UCSD-AML1 (cell line): ENCODE results near the gene XPOT.
"Not testable (repeated sequence)": the region's sequence is repeated elsewhere in the genome, so short reads cannot be mapped to it uniquely, and the experiment has no call there.

Experiments used
- DNase-seq: peaks from one replicate; lab custom pipeline; 2025; ENCODE audit not compliant: unreplicated experiment; lab: John Stamatoyannopoulos, UW

The XPOT gene, protein sequence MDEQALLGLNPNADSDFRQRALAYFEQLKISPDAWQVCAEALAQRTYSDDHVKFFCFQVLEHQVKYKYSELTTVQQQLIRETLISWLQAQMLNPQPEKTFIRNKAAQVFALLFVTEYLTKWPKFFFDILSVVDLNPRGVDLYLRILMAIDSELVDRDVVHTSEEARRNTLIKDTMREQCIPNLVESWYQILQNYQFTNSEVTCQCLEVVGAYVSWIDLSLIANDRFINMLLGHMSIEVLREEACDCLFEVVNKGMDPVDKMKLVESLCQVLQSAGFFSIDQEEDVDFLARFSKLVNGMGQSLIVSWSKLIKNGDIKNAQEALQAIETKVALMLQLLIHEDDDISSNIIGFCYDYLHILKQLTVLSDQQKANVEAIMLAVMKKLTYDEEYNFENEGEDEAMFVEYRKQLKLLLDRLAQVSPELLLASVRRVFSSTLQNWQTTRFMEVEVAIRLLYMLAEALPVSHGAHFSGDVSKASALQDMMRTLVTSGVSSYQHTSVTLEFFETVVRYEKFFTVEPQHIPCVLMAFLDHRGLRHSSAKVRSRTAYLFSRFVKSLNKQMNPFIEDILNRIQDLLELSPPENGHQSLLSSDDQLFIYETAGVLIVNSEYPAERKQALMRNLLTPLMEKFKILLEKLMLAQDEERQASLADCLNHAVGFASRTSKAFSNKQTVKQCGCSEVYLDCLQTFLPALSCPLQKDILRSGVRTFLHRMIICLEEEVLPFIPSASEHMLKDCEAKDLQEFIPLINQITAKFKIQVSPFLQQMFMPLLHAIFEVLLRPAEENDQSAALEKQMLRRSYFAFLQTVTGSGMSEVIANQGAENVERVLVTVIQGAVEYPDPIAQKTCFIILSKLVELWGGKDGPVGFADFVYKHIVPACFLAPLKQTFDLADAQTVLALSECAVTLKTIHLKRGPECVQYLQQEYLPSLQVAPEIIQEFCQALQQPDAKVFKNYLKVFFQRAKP

DNA sequence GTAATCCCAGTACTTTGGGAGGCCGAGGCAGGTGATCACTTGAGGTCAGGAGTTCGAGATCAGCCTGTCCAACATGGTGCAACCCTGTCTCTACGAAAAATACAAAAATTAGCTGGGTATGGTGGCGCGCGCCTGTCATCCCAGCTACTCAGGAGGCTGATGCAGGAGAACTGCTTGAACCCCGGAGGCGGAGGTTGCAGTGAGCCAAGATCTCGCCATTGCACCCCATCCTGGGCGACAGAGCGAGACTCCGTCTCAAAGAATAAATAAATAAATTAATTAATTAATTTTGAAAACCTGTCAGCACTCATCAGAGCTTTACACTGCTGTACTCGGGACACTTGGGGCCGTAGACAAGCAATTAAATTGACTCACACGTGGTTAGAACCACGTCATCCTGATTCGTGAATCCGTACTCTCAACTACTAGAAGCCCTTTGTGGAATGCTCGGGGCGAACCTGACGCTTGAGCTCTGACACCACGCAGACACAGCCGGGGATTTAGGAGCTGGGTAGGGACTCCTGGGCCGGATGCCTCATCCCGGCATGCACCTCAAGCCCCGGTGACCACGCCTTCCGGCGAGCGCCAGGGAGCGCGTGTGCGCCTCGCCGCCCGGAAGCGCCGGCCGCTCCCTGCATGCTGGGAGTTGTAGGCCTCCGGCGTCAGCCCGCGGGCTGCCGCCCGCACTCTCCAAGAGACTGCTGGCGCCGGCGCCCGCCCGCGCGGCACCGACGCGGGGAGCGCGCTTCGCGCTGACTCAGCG, at the start of gene XPOT:
Gene XPOT (plus strand): TSS at position 686 of the 763 bp plus-strand sequence. CDS start 5,644 bp downstream, outside the sequence.
- peak; percentile 96 for DNase-seq

DNA sequence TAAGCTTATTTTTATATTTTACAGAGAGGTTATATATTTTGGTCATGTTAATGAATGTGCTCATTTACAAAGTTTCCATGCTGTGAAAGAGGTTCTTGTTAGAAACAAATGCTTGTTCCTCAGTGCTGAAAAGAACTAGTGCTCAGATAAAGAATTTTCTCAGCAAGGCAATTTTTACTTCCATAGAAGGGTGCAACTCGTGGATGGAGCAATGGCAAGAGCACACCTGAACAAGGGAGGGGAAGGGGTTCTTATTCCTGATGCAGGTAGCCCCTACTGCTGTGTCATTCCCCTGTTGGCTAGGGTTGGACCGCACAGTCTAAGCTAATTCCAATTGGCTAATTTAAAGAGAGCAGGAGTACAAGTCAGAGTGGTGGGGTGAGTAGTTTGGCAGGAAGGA, 48.0 kb upstream of the XPOT start:
- not testable (repeated sequence) for DNase-seq

DNA sequence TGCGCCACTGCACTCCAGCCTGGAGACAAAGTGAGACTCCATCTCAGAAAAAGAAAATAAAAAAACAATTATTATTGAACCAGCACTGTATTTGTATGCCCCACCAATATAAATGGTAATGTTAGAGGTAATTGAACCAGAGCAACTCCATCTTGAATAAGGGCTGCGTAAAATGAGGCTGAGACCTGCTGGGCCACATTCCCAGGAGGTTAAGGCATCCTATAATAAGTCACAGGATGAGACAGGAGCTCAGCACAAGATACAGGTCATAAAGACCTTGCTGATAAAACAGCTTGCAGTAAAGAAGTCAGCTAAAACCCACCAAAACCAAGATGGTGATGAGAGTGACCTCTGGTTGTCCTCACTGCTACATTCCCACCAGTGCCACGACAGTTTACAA, 43.0 kb upstream of the XPOT start:
- not testable (repeated sequence) for DNase-seq

DNA sequence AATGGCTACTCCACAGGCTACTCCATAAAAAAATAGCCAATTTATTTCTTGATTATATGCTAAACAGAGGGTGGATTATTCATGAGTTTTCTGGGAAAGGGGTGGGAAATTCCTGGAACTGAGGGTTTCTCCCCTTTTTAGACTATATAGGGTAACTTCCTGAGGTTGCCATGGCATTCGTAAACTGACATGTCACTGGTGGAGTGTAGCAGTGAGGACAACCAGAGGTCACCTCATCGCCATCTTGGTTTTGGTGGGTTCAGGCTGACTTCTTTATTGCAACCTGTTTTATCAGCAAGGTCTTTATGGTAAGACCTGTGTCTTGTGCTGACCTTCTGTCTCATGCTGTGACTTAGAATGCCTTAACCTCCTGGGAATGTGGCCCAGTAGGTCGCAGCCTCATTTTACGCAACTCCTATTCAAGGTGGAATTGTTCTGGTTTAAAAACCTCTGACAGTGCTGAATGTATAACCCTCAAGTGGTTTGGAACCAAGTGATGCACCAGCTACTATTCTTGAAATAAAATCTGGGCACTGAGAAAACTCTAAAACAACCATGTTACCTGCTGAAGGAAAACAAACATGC, 41.4 kb upstream of the XPOT start:
- no peak for DNase-seq

DNA sequence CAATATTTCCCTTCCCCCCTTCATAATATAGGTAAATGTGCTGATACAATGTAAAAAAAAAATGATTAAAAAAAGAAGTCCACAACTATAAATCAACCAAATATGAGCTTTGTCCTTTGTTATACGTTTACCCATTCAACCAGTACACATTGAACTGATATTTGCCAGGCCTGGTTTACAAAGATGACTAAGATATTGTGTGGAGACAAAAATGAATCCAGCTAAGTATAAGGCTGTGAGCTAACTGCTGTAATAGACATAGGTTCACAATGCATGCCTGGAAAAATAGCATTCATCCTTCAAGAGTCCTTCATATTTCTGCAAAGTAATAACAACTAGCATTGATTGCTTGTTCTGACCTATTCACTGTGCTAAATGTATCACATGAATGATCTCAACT, 20.5 kb upstream of the XPOT start:
- DNase-seq: no peak

DNA sequence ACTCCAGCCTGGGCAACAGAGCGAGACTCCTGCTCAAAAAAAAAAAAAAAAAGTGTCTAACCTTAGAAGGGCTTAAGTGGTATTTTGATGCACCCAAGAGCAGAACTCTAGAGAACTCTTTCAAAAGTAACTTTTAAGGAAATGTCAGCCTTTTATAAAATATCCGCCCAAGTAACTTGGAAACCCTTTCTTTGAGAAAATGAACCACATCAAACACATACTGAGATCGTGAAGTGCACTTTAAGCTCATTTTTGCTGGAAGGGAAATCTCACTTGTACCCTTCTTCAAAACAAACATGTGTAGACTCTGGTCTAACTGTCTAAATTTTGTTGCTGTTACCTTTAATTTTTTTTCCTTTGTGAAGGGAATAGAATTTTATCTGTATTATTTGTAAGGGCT, 19.2 kb upstream of the XPOT start:
- no peak for DNase-seq

DNA sequence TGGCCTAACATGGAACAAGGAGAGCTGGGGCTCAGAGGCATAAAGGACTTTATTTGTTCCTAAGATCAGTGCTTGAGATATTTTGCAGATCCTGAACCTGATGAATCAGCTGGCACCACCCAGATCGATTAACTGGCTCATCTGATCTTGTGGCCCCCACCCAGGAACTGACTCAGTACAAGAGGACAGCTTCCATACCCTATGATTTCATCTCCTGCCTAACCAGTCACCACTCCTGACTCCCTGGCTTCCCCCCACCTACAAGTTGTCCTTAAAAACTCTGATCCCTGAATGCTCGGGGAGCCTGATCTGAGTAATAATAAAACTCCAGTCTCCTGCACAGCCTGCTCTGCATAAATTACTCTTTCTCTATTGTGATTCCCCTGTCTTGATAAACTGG, 18.7 kb upstream of the XPOT start:
- no peak for DNase-seq

DNA sequence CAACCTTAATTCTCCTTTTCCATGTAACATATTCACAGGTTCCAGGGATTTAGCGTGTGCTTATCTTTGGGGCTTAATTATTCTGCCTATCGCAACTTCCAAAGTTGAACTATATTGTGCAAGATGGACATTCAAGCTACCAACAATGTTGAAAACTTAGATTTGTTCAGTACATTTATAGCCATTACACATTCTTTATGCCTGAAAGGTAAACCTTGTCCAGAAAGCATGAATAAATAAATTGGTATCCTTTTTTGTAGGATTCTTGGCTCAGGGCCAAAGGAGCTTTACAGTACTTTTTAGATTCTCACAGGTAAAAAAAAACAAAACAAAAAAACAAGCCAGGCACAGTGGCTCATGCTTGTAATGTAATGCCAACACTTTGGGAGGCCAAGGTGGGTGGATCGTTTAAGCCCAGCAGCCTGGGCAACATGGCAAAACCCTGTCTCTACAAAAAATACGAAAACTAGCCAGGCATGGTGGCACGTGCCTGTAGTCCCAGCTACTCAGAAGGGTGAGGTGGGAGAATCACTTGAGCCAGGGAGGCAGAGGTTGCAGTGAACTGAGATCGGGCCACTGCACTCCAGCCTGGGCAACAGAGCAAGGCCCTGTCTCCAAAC, 16.9 kb upstream of the XPOT start:
- no peak for DNase-seq

DNA sequence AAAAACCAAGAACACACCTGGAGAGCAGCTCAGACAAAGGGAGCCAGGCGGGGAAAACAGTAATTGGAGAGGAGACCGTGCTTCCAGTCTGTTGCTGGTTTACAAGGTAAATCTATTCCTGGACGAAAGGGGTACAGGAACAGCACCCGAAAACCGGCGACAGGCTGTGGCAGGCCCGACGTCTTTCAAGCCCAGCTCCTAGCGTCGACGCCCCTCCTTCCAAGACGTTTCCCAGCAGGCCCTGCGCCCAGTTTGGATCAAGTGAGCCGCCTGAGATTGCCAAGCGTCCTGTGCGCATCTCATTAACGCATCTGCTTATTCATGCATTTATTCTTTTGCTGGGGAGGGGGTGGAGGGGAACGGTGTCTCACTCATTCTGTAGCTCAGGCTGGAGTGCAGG, 15.0 kb upstream of the XPOT start:
- DNase-seq: no peak

DNA sequence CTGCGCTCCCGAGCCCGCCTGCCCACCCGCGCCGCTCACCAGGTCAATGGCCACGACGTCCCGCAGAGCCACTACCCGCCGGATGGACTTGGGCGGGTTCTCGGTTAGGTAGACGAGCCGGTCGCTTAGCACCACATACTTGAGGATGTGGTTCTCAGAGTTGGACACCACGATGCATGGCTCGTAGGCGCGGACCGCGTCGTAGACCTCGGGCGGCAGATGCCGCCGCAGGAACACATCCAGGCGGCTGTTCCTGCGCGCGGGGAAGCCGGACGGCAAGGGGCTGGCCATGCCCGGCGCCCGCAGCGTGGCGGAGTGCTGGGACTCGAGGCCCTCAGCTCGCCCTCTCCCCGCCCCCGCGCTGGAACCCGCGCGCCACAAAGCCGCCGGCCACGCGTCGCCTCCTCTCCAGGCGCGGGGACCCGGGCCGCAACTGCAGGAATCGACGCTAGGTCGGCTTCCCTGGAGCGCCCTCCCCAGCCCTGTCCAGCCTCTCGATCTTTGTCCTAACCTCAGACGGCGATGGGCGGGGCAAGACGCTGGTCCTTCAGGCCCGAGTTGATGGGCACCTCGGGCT, 13.8 kb upstream of the XPOT start, which contains the start of gene C12orf56:
Gene C12orf56 (minus strand): TSS at position 484 of the 577 bp plus-strand sequence. CDS start 193 bp downstream, at position 291.
- no peak for DNase-seq

DNA sequence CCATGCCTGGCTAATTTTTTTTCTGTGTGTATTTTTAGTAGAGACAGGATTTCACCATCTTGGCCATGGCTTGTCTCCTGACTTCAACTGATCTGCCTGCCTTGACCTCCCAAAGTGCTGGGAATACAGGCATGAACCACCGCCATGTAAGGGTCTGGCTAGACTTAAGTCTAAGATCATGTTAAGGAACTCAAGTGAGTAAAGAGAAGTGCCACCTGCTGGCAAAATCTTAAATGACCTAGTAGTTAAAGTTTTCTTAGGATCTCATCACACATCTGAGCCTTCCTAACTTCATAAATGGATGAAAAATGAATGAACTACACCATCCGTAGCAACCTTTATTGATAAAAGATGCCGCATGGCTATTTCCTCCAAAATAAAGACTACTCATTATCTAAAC, 12.0 kb upstream of the XPOT start:
- no peak for DNase-seq

DNA sequence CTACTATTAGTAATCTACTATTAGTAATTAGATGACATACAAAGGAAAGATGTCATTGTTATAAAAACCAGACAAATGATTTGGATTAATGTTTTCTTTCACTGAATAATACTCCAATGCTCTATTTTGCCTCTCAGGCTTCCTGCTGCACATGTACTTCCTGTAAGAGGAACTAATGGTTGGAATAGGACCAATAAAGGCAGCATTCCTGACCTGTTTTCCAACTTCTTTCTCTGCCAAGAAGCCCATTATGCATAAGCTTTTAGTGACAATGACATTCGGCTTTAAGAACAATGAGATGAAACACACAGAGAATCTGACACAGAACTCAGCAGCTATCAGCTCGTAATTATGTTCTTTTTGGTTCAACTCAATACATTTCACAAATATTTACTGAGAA, 8.5 kb upstream of the XPOT start:
- no peak for DNase-seq

DNA sequence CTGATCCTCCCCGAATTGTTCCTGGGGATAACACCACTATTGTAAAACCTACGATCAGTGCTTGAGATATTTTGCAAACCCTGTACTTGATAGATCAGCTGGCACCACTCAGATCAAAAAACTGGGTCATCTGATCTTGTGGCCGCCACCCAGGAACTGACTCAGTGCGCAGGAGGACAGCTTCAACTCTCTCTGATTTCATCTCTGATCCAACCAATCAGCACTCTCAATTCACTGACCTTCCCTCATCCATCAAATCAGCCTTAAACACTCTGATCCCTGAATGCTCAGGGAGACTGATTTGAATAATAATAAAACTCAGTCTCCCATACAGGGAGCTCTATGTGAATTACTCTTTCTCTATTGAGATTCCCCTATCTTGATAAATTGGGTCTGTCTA, 4.2 kb upstream of the XPOT start:
- DNase-seq: no peak

DNA sequence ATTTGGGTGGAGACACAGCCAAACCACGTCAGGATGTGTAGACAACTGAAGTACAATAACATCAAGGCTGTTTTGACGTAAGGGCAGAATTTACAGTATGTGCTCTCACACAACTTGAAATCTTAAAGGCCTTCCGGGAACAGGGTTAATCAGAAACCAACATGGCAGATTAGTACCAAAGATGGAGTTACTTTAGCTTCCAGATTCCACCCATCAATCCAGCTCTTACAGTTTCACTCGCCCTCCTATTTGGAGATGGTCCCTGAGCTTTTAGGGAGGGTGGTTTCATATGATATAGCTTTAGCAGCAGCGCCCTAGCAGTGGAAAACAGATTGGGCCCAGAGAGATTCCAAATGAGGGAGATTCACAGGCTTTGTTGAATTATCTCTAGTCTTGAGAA, 2.0 kb upstream of the XPOT start:
- DNase-seq: no peak

DNA sequence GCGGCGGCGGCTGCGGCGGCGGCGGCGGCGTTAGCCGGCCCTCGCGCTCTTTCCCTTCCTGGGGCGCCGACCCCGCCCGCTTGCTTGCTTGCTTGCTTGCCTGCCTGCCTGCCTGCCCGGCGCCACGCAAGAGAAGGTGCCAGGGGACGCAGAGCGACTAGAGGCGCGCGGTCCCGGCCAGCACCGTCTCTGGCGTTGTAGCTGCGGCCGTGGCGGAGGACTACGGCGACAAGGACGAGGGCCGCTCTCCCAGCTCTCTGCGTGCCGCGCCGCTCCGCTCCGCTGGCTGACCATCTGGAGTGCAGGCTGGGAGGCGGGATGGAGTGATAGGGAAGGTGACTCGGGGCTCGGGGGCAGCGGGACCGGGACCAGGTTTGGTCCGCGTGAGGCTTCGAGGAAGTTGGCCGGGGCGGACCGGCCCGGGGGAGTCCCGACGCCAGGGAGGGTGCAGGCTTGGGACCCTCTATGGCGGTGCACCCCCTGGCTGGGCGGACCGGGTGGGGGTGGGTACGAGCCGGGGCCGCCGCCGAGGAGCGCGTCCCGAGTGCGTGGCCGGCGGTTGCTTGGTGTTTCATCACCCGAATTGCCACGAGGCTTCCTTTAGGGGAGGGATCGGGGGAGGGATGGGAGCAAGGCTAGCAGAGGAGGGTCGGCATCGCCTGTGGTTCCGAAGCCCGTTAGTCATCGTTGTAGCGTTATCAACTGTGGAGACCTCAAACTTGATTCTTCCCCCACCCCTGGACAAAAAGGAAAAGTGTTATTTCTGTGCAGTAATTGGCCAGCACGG, 471 bp downstream of the XPOT start:
- DNase-seq: peak; percentile 86

DNA sequence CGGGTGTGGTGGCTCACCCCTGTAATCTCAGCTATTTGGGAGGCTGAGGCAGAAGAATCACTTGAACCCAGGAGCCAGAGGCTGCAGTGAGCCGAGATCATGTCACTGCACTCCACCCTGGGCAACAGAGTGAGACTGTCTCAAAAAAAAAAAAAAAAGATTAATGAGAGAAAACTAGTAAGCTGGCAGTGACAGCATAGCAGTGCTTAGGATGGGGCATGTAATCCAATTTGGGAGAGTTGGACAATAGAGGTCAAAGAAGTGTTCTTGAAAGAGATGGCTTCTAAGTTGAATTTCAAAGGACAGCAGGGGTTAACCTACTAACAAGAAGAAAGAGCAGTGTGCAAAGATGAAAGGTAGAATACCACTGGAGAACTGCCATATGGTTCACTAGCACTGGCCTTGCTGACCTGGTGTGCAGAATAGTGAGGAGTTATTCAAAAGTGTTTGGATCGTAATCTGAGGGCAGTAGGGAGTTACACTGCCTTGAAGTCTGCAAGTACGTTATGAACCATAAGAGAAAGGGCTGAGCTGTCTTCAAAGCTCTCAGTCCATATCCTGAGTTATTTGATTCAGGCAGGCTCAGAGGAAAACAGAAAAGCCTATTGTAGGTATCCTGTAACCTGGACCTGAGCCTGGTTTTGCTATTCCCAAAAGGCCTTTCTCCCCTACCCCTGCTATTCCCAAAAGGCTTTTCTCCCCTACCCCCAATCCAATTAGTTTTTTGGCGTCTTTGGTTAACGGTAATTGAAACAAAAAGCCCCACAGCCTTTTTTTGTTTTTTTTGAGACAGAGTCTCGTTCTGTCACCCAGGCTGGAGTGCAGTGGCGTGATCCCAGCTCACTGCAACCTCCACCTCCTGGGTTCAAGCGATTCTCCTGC, 3.4 kb downstream of the XPOT start:
- DNase-seq: no peak

DNA sequence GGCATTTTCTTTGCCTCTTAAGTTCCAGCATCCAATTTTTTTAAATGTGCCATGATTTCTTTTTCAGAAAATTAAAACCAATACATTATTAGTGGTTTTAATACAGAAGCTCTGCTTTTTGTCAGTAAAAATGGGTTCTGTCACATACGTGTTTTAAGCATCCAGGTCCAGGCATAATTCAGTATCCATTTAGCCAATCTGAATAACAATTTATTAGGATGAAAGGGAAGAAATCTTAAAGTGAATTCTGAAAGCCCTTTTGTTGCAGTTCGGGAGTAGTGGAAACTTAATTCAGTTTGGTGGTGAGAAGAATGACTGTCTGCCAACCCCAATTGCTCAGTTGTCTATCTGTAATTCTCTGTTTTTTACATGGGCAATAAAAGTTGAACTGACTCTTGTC, 7.2 kb downstream of the XPOT start:
- DNase-seq: no peak

DNA sequence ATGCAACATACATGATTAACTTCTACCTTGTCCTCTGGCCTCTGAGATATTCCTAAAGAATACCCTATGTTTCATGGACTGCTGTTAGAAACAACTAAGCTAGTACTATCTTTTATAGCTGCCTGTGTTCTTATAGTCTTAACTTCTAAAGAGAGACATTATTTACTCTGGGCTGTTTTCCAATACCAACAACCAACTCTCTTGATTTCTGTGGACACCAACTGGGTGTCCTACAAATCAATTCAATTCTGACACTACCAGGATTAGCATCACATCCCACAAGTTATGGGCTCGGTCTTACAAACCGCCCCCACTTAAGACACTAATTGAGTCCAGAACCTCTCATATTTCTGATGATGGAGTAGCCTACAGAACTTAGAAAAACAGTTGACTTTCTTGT, 8.3 kb downstream of the XPOT start:
- no peak for DNase-seq
